ENCODE measurements around the gene RCE1.

GRCh38 chr11:66874232-66874631, 31.0 kb downstream of the RCE1 start:
- no peak for TF ChIP-seq CTCF (IDR thresholded peaks at IDR 0.05; ENCODE audit: extremely low read depth in 1 of 2, insufficient read depth in 1 of 2, low read depth in 1 of 2, low read length in 2 of 2)
- no peak for TF ChIP-seq POLR2A (IDR thresholded peaks at IDR 0.05; ENCODE audit: low read depth, low read length)
- no peak for TF ChIP-seq EZH2 (IDR thresholded peaks at IDR 0.05; ENCODE audit: borderline replicate concordance, low read depth, low read length, severe bottlenecking)
- no peak for TF ChIP-seq POLR2AphosphoS5 (IDR thresholded peaks at IDR 0.05; ENCODE audit: insufficient read depth, low read depth, low read length)
- no peak for TF ChIP-seq MAX (IDR thresholded peaks at IDR 0.05; ENCODE audit: insufficient read depth, insufficient read length)

Data from endothelial cell of umbilical vein (primary cell).